HG03064 (cell line): ENCODE results near the gene BMAL2.

Experiments
- ATAC-seq: cut with Tn5 transposase; IDR thresholded peaks from one replicate; pipeline ENCODE4 v1.9.1; 2021; ENCODE audit warnings: low read depth; ENCODE audit not compliant: unreplicated experiment

The BMAL2 gene

DNA sequence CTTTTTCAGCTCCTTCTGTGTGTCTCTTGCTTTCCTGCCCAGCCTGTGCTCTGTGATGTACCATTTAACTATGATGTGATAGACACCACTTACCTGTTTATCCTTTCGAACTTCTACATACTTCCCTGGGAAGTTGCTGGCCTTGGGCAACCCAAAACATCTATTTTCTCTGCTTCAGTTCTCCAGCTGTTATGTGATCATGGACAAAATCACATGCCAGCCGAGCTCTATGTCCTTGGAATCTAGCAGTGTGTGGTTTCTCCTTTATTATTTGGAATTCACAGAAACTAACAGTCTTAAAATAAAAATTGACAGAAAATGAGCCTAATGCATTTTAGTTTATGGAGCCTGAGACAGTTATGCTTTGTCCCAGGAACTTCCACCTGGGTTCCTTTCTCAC is 22.9 kb downstream of the BMAL2 start:
- no peak for ATAC-seq

DNA sequence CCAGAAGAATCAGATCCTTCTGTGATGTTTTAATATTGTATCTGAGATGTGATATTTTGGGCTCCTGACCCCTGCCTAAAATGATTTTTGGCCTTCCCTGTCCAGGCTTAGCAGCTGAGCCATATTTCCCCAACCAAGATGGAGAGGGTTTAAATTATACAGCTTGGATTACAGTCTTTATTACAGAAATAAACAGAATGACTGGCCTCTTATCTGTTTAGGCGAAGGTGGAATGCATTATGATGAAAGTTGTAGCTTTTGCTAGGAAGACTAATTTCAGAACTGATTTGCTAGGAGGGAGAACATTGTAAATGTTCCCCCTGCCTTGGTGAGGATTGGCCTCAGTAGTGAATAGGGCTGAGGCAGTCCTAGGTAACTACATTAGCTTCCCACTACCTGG is 23.3 kb downstream of the BMAL2 start:
- no peak for ATAC-seq

DNA sequence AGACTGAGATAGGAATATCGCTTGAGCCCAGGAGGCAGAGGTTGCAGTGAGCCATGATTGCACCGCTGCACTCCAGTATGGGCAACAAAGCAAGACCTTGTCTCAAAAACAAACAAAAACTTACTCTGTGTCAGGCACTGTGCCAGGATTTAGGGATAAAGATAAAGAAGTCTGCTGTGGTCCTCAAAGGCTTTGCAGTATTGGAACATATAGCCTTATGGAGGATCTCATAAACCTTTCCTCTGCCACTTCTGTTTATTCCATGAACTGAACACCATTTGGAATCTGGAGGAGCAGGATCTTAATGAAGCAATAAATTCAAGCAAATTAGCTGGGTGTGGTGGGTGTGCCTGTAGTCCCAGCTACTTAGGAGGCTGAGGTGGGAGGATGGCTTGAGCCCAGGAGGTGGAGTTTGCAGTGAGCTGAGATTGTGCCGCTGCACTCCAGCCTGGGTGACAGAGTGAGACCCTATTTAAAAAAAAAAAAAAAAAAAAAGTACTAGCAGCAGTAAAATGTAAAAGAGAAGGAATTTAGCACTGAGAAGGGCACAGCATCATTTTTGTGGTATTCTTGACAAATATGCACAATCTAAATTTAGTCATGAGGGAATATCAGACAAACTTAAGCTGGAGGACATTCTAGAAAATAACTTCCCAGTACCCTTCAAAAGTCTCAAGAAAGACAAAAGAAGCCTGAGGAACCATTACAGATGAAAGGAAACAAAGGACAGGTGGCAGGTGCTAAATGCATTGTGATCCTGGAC is 27.1 kb downstream of the BMAL2 start:
- no peak for ATAC-seq

DNA sequence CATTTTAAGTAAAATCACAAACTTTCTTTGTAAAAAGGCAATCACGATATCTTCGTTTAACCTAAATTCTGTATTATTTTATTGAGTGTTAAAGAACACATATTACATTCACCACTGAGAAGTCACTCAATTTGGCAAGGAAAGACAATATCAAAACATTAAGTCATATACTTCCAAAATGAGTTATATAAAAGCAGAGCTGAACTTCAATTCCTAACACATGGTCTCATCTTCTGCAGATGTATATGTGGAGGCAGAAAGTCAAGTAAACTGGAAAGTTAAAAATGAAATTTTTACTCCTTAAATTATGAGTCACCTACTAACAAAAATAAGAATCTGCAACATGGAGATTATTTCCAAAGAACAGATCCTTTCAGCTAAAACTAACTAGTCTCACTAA is 28.7 kb downstream of the BMAL2 start:
- no peak for ATAC-seq

DNA sequence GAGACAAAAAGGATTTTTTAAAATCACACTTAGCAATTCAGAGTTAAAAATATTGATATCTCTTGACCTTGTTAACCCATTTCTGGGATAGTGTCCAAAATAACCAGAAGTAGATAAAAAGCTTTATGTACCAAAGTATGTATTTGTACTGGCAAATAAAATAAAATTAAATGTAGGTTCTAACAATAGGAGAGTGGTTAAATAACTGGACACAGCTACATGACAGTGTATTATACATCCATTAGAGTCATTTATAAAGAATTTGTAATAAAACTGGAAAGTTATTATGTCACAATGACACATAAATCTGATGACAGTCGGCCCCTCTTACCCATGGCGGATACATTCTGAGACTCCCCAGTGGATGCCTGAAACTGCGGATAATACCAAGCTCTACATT is 34.0 kb downstream of the BMAL2 start:
- no peak for ATAC-seq

DNA sequence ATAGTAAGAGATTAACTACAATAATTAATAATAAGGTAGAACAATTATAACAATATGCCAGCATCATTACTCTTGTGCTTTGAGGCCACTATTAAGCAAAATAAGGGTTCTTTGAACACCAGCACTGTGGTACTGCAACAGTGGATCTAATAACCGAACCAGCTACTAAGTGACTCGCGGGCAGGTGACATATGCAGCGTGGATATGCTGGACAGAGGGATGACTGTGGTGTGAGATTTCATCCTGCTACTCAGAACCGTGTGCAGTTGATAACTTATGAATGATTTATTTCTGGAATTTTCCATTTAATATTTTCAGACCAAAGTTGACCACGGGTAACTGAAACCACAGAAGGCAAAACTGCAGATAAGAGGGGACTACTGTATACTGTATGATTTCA is 34.4 kb downstream of the BMAL2 start:
- ATAC-seq = no peak

DNA sequence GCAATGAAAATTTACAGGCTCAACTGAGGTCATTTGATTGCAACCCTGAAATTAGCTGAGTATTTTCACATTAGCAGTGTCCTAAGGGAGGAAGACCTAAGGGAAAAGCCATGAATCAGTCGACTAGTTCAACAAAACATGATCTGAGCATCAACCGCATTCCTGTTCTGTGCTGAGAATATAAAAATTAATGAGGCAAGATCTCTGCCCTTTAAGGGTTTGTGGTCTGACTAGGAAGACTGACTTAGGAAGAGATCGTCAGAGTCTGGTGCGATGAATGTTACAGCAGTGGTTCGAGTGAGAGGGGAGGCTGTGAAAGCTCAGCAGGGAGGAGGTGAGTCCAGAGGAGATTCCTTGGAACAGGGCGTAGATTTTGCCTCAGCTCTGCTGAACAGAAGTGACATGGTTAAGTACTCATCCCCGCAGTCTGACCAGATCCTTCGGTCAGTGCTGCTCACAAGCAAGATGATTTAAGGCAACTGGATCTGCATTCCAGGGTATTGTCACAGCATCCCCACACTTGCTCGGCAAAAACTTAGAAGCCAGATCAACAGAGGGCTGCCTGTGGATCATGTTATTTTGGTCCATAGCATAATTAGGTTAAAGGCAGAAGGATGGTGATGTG is 49.6 kb downstream of the BMAL2 start:
- ATAC-seq = no peak
